ENCODE results near the gene DERL3. TPM values are rescaled to one million over a fixed set of nuclear protein-coding genes. Genes with fewer than 3 reads are reported as not detected.
A peak's percentile ranks its signal among the peaks of the same experiment; 100 is the strongest.

DERL3 gene
- total RNA-seq, 1 donor from 2014 or later = 2.8 TPM

GRCh38 chr22:23834793-23835483, 3.9 kb downstream of the DERL3 start:
- ATAC-seq (ENCODE audit: poor library complexity) (peak; percentile 72), DNase-seq (peak; percentile 81)
- intact Hi-C loops (cut with DNase I) = no loop called here

GRCh38 chr22:23834406-23834792, 4.4 kb downstream of the DERL3 start:
- no peak for DNase-seq
- intact Hi-C loops (cut with DNase I) = no loop called here
- ATAC-seq (ENCODE audit: poor library complexity) = no peak

GRCh38 chr22:23833911-23834317, 4.9 kb downstream of the DERL3 start:
- ATAC-seq (ENCODE audit: poor library complexity) (no peak), DNase-seq (peak; percentile 61)
- intact Hi-C loops (cut with DNase I) = no loop called here

- peak; percentile 42 for DNase-seq
- ATAC-seq (ENCODE audit: poor library complexity) = no peak
- intact Hi-C loops (cut with DNase I) = no loop called here
Observed at GRCh38 chr22:23833017-23833751, 5.6 kb downstream of the DERL3 start.

- intact Hi-C loops (cut with DNase I) = no loop called here
- DNase-seq (peak; percentile 54), ATAC-seq (ENCODE audit: poor library complexity) (no peak)
Observed at GRCh38 chr22:23832226-23833016, 6.4 kb downstream of the DERL3 start.

GRCh38 chr22:23831781-23832180, 7.0 kb downstream of the DERL3 start:
- DNase-seq = peak; percentile 20
- intact Hi-C loops (cut with DNase I) = no loop called here
- no peak for ATAC-seq (ENCODE audit: poor library complexity)

- ATAC-seq (ENCODE audit: poor library complexity) (no peak), DNase-seq (peak; percentile 6)
- intact Hi-C loops (cut with DNase I) = no loop called here
Observed at GRCh38 chr22:23831261-23831660, 7.5 kb downstream of the DERL3 start.

- ATAC-seq (ENCODE audit: poor library complexity) (no peak), DNase-seq (no peak)
- intact Hi-C loops (cut with DNase I) = no loop called here
Observed at GRCh38 chr22:23829845-23830372, 8.9 kb downstream of the DERL3 start.

GRCh38 chr22:23828800-23829680, 9.8 kb downstream of the DERL3 start:
- intact Hi-C loops (cut with DNase I) = no loop called here
- DNase-seq = peak; percentile 71
- ATAC-seq (ENCODE audit: poor library complexity) = peak; percentile 75

GRCh38 chr22:23827351-23827995, 11.3 kb downstream of the DERL3 start:
- ATAC-seq (ENCODE audit: poor library complexity) = no peak
- intact Hi-C loops (cut with DNase I) = no loop called here

GRCh38 chr22:23826510-23827350, 12.1 kb downstream of the DERL3 start:
- DNase-seq = peak; percentile 43
- intact Hi-C loops (cut with DNase I) = no loop called here
- no peak for ATAC-seq (ENCODE audit: poor library complexity)

More at GRCh38 chr22:23827351-23827995, 11.3 kb downstream of the DERL3 start:
- DNase-seq = peak; percentile 21

- ATAC-seq (ENCODE audit: poor library complexity) = no peak
- intact Hi-C loops (cut with DNase I) = no loop called here
Observed at GRCh38 chr22:23825246-23825905, 13.4 kb downstream of the DERL3 start.

GRCh38 chr22:23824476-23825245, 14.1 kb downstream of the DERL3 start:
- DNase-seq (peak; percentile 34), ATAC-seq (ENCODE audit: poor library complexity) (no peak)
- intact Hi-C loops (cut with DNase I) = no loop called here

More at GRCh38 chr22:23825246-23825905, 13.4 kb downstream of the DERL3 start:
- DNase-seq = peak; percentile 24

GRCh38 chr22:23823331-23823791, 15.4 kb downstream of the DERL3 start:
- peak; percentile 36 for ATAC-seq (ENCODE audit: poor library complexity)
- intact Hi-C loops (cut with DNase I) = no loop called here
- peak; percentile 47 for DNase-seq

- ATAC-seq (ENCODE audit: poor library complexity) = peak; percentile 45
- intact Hi-C loops (cut with DNase I) = no loop called here
- peak; percentile 38 for DNase-seq
Observed at GRCh38 chr22:23822101-23822671, 16.6 kb downstream of the DERL3 start.

All from Right ventricle myocardium superior (tissue), 1 donor.